HEK293T (cell line): ENCODE results near the gene GATA3.
A peak's percentile ranks its signal among the peaks of the same experiment; 100 is the strongest.

ENCODE experiments used
- CTCF ChIA-PET: fragments of 350-600 bp; formaldehyde crosslinking; extraction: SDS; loops from one replicate; lab custom pipeline; 2021; ENCODE audit warnings: antibody characterized with exemption, inconsistent platforms; lab: Yijun Ruan, JAX
- POLR2A ChIA-PET: fragments of 350-600 bp; formaldehyde crosslinking; extraction: SDS; loops from one replicate; lab custom pipeline; 2020; ENCODE audit warnings: antibody characterized with exemption, inconsistent platforms; lab: Yijun Ruan, JAX
- DNase-seq: peaks from one replicate; pipeline ENCODE4 v3.0.0; 2012; ENCODE audit warnings: mixed read lengths; ENCODE audit errors: extremely low spot score
- ARNT ChIP-seq: fragments of 450-650 bp; IDR thresholded peaks from 2 replicates; pipeline ENCODE4 v1.6.1; 2017; ENCODE audit warnings: mild to moderate bottlenecking
- BHLHE40 ChIP-seq: fragments of 450-650 bp; IDR thresholded peaks from 2 replicates; pipeline ENCODE4 v1.6.1; 2016; ENCODE audit warnings: mild to moderate bottlenecking, moderate library complexity, borderline replicate concordance
- CTBP1 ChIP-seq: fragments of 450-650 bp; IDR thresholded peaks from 2 replicates; pipeline ENCODE4 v1.6.1; 2016; ENCODE audit warnings: borderline replicate concordance
- ELF4 ChIP-seq: fragments of 450-650 bp; IDR thresholded peaks from 2 replicates; pipeline ENCODE4 v1.6.1; 2017; ENCODE audit warnings: antibody characterized with exemption
- FOXA1 ChIP-seq: fragments of 450-650 bp; IDR thresholded peaks from 2 replicates; pipeline ENCODE4 v1.6.1; 2016; ENCODE audit warnings: mild to moderate bottlenecking
- FOXK2 ChIP-seq: fragments of 450-650 bp; IDR thresholded peaks from 2 replicates; pipeline ENCODE4 v1.6.1; 2016; ENCODE audit warnings: mild to moderate bottlenecking
- FOXM1 ChIP-seq: fragments of 450-650 bp; IDR thresholded peaks from 2 replicates; pipeline ENCODE4 v1.6.1; 2017; ENCODE audit warnings: mild to moderate bottlenecking, borderline replicate concordance
- HDGF ChIP-seq: fragments of 450-650 bp; IDR thresholded peaks from 2 replicates; pipeline ENCODE4 v1.6.1; 2017; ENCODE audit warnings: antibody characterized with exemption, borderline replicate concordance
- L3MBTL2 ChIP-seq: fragments of 450-650 bp; conservative IDR thresholded peaks from 2 replicates; pipeline ENCODE4 v1.6.1; 2016; ENCODE audit warnings: mild to moderate bottlenecking
- LEF1 ChIP-seq: fragments of 450-650 bp; IDR thresholded peaks from 2 replicates; pipeline ENCODE4 v1.6.1; 2017; ENCODE audit warnings: mild to moderate bottlenecking, borderline replicate concordance
- NFRKB ChIP-seq: fragments of 450-650 bp; IDR thresholded peaks from 2 replicates; pipeline ENCODE4 v1.6.1; 2016; ENCODE audit warnings: mild to moderate bottlenecking, moderate library complexity
- PKNOX1 ChIP-seq: fragments of 450-650 bp; IDR thresholded peaks from 2 replicates; pipeline ENCODE4 v1.6.1; 2016
- SP1 ChIP-seq: fragments of 450-650 bp; IDR thresholded peaks from 2 replicates; pipeline ENCODE4 v1.6.1; 2017
- SUZ12 ChIP-seq: fragments of 450-650 bp; IDR thresholded peaks from 2 replicates; pipeline ENCODE4 v1.6.1; 2016; ENCODE audit warnings: mild to moderate bottlenecking
- TARDBP ChIP-seq: fragments of 450-650 bp; IDR thresholded peaks from 2 replicates; pipeline ENCODE4 v1.6.1; 2016
- ZNF384 ChIP-seq: fragments of 450-650 bp; IDR thresholded peaks from 2 replicates; pipeline ENCODE4 v1.6.1; 2016

Gene GATA3

GRCh38 chr10:8032558-8032957 is 21.9 kb upstream of the GATA3 start:
- TF ChIP-seq ELF4 (no peak), PKNOX1 (no peak), LEF1 (no peak), TARDBP (no peak), L3MBTL2 (no peak), SUZ12 (no peak), NFRKB (no peak), FOXM1 (no peak), FOXK2 (no peak), SP1 (no peak), FOXA1 (no peak), BHLHE40 (no peak)
- POLR2A ChIA-PET, result no interaction called here
- no peak for DNase-seq
- CTCF ChIA-PET, result no interaction called here

GRCh38 chr10:8033812-8034465 is 20.5 kb upstream of the GATA3 start:
- CTCF ChIA-PET, result no interaction called here
- TF ChIP-seq BHLHE40, result no peak
- TF ChIP-seq SUZ12, result no peak
- no peak for TF ChIP-seq PKNOX1
- TF ChIP-seq ELF4, result no peak
- TF ChIP-seq SP1, result no peak
- no peak for TF ChIP-seq ARNT
- TF ChIP-seq NFRKB, result no peak
- TF ChIP-seq FOXK2, result no peak
- no peak for TF ChIP-seq HDGF
- no peak for TF ChIP-seq FOXM1
- TF ChIP-seq ZNF384, result no peak
- TF ChIP-seq CTBP1, result no peak
- no peak for TF ChIP-seq LEF1
- no peak for TF ChIP-seq TARDBP
- TF ChIP-seq L3MBTL2, result no peak
- no peak for TF ChIP-seq FOXA1
- POLR2A ChIA-PET, result no interaction called here
- DNase-seq, result no peak

- no peak for DNase-seq
- TF ChIP-seq ELF4 (no peak), TARDBP (no peak), ARNT (no peak), FOXK2 (no peak), L3MBTL2 (no peak), BHLHE40 (no peak), HDGF (no peak), SUZ12 (no peak), ZNF384 (no peak), FOXA1 (no peak), LEF1 (no peak), SP1 (no peak), NFRKB (no peak), PKNOX1 (no peak)
- ChIA-PET POLR2A (no interaction called here), CTCF (no interaction called here)
Observed at GRCh38 chr10:8034466-8035005, 20.0 kb upstream of the GATA3 start.

- CTCF ChIA-PET, result no interaction called here
- POLR2A ChIA-PET, result no interaction called here
- no peak for TF ChIP-seq CTBP1
- TF ChIP-seq PKNOX1, result peak; percentile 54; the same call in 1 of the 2 replicates
- DNase-seq, result no peak
Observed at GRCh38 chr10:8035006-8035640, 19.4 kb upstream of the GATA3 start.

- TF ChIP-seq CTBP1 (no peak), FOXK2 (no peak), ARNT (no peak), SUZ12 (no peak), ZNF384 (no peak), HDGF (no peak), SP1 (no peak), L3MBTL2 (no peak), TARDBP (no peak), NFRKB (no peak), PKNOX1 (no peak), LEF1 (no peak), FOXA1 (no peak)
- ChIA-PET POLR2A (no interaction called here), CTCF (no interaction called here)
- no peak for DNase-seq
Observed at GRCh38 chr10:8035641-8036470, 18.6 kb upstream of the GATA3 start.
